Middle frontal gyrus (tissue), 1 donor: ENCODE results near the gene H2AZ2.
"Not testable (repeated sequence)": the region's sequence is repeated elsewhere in the genome, so short reads cannot be mapped to it uniquely, and the experiment has no call there.

Experiments used
- DNase-seq: peaks from one replicate; pipeline ENCODE4 v3.0.0-alpha.2; 2015; ENCODE audit warnings: low spot score; ENCODE audit errors: extremely low spot score

Gene H2AZ2

GRCh38 chr7:44787041-44787440 is 60.8 kb downstream of the H2AZ2 start:
- DNase-seq, result no peak

- DNase-seq, result not testable (repeated sequence)
Measured at GRCh38 chr7:44785218-44785617, 62.7 kb downstream of the H2AZ2 start.

GRCh38 chr7:44784364-44784763 is 63.5 kb downstream of the H2AZ2 start:
- DNase-seq, result no peak

GRCh38 chr7:44783407-44783806 is 64.5 kb downstream of the H2AZ2 start:
- DNase-seq, result no peak

- DNase-seq, result no peak
Measured at GRCh38 chr7:44782460-44782859, 65.4 kb downstream of the H2AZ2 start.
